ENCODE measurements around the gene LRSAM1.

Gene LRSAM1

GRCh38 chr9:127526655-127527559 is 75.6 kb downstream of the LRSAM1 start:
- Histone ChIP-seq H3K4me1 (ENCODE audit: control insufficient read depth, insufficient read depth, low read length) (peaks cover 12% of the 10 kb centered on the region), H3K36me3 (ENCODE audit: control insufficient read depth, insufficient read depth, low read length) (peaks cover 16% of the 10 kb centered on the region), H3K4me3 (ENCODE audit: insufficient read depth, low read depth, low read length) (no peak overlapping the region), H3K27me3 (ENCODE audit: control insufficient read depth, insufficient read depth, low read length, poor library complexity, severe bottlenecking) (no peaks in the 10 kb centered on the region), H3K27ac (ENCODE audit: insufficient read depth, low read depth, low read length, poor library complexity, severe bottlenecking) (no peak overlapping the region), H3K9me3 (ENCODE audit: control insufficient read depth, low read length) (peaks cover 2% of the 10 kb centered on the region)
- 83 to 84% methylated on average over 29 of the region's 30 CpGs for WGBS, 2 experiments

GRCh38 chr9:127527560-127528268 is 76.4 kb downstream of the LRSAM1 start:
- H3K9me3 ChIP-seq (ENCODE audit: control insufficient read depth, low read length), result peaks cover 2% of the 10 kb centered on the region
- no peaks in the 10 kb centered on the region for H3K27me3 ChIP-seq (ENCODE audit: control insufficient read depth, insufficient read depth, low read length, poor library complexity, severe bottlenecking)
- peaks cover 12% of the 10 kb centered on the region for H3K4me1 ChIP-seq (ENCODE audit: control insufficient read depth, insufficient read depth, low read length)
- 83 to 85% methylated on average over 17 of the region's 17 CpGs for WGBS, 2 experiments
- peaks cover 14% of the 10 kb centered on the region for H3K36me3 ChIP-seq (ENCODE audit: control insufficient read depth, insufficient read depth, low read length)
- no peak overlapping the region for H3K27ac ChIP-seq (ENCODE audit: insufficient read depth, low read depth, low read length, poor library complexity, severe bottlenecking)
- no peak overlapping the region for H3K4me3 ChIP-seq (ENCODE audit: insufficient read depth, low read depth, low read length)

- Histone ChIP-seq H3K9me3 (ENCODE audit: control insufficient read depth, low read length) (no peaks in the 10 kb centered on the region), H3K36me3 (ENCODE audit: control insufficient read depth, insufficient read depth, low read length) (peaks cover 6% of the 10 kb centered on the region), H3K27ac (ENCODE audit: insufficient read depth, low read depth, low read length, poor library complexity, severe bottlenecking) (no peak overlapping the region), H3K27me3 (ENCODE audit: control insufficient read depth, insufficient read depth, low read length, poor library complexity, severe bottlenecking) (no peaks in the 10 kb centered on the region), H3K4me3 (ENCODE audit: insufficient read depth, low read depth, low read length) (no peak overlapping the region), H3K4me1 (ENCODE audit: control insufficient read depth, insufficient read depth, low read length) (peaks cover 12% of the 10 kb centered on the region)
- 39 to 41% methylated on average over 14 to 15 of the region's 15 CpGs for WGBS, 2 experiments
Measured at GRCh38 chr9:127528422-127529251, 77.3 kb downstream of the LRSAM1 start.

GRCh38 chr9:127529671-127530070 is 78.4 kb downstream of the LRSAM1 start:
- WGBS, 2 experiments, result 94 to 98% methylated on average over 3 of the region's 4 CpGs
- peaks cover 12% of the 10 kb centered on the region for H3K4me1 ChIP-seq (ENCODE audit: control insufficient read depth, insufficient read depth, low read length)
- H3K27ac ChIP-seq (ENCODE audit: insufficient read depth, low read depth, low read length, poor library complexity, severe bottlenecking), result no peak overlapping the region
- no peaks in the 10 kb centered on the region for H3K27me3 ChIP-seq (ENCODE audit: control insufficient read depth, insufficient read depth, low read length, poor library complexity, severe bottlenecking)
- H3K36me3 ChIP-seq (ENCODE audit: control insufficient read depth, insufficient read depth, low read length), result peaks cover 4% of the 10 kb centered on the region
- H3K9me3 ChIP-seq (ENCODE audit: control insufficient read depth, low read length), result no peaks in the 10 kb centered on the region
- H3K4me3 ChIP-seq (ENCODE audit: insufficient read depth, low read depth, low read length), result no peak overlapping the region

- 90% methylated on average over 14 of the region's 14 CpGs for WGBS, 2 experiments
- Histone ChIP-seq H3K27ac (ENCODE audit: insufficient read depth, low read depth, low read length, poor library complexity, severe bottlenecking) (no peak overlapping the region), H3K4me1 (ENCODE audit: control insufficient read depth, insufficient read depth, low read length) (peaks cover 12% of the 10 kb centered on the region), H3K36me3 (ENCODE audit: control insufficient read depth, insufficient read depth, low read length) (no peaks in the 10 kb centered on the region), H3K9me3 (ENCODE audit: control insufficient read depth, low read length) (no peaks in the 10 kb centered on the region), H3K27me3 (ENCODE audit: control insufficient read depth, insufficient read depth, low read length, poor library complexity, severe bottlenecking) (no peaks in the 10 kb centered on the region), H3K4me3 (ENCODE audit: insufficient read depth, low read depth, low read length) (no peak overlapping the region)
Measured at GRCh38 chr9:127530206-127530941, 79.1 kb downstream of the LRSAM1 start.

GRCh38 chr9:127531676-127532075 is 80.4 kb downstream of the LRSAM1 start:
- Histone ChIP-seq H3K36me3 (ENCODE audit: control insufficient read depth, insufficient read depth, low read length) (no peaks in the 10 kb centered on the region), H3K4me1 (ENCODE audit: control insufficient read depth, insufficient read depth, low read length) (peaks cover 13% of the 10 kb centered on the region), H3K9me3 (ENCODE audit: control insufficient read depth, low read length) (no peaks in the 10 kb centered on the region), H3K4me3 (ENCODE audit: insufficient read depth, low read depth, low read length) (no peak overlapping the region), H3K27me3 (ENCODE audit: control insufficient read depth, insufficient read depth, low read length, poor library complexity, severe bottlenecking) (no peaks in the 10 kb centered on the region), H3K27ac (ENCODE audit: insufficient read depth, low read depth, low read length, poor library complexity, severe bottlenecking) (no peak overlapping the region)
- 83 to 85% methylated on average over 13 of the region's 13 CpGs for WGBS, 2 experiments

GRCh38 chr9:127534250-127534906 is 83.1 kb downstream of the LRSAM1 start:
- WGBS, 2 experiments, result 94 to 97% methylated on average over 4 of the region's 4 CpGs
- H3K27ac ChIP-seq (ENCODE audit: insufficient read depth, low read depth, low read length, poor library complexity, severe bottlenecking), result no peak overlapping the region

GRCh38 chr9:127534931-127535330 is 83.6 kb downstream of the LRSAM1 start:
- no peak overlapping the region for H3K27ac ChIP-seq (ENCODE audit: insufficient read depth, low read depth, low read length, poor library complexity, severe bottlenecking)
- H3K4me1 ChIP-seq (ENCODE audit: control insufficient read depth, insufficient read depth, low read length), result peaks cover 13% of the 10 kb centered on the region
- no peaks in the 10 kb centered on the region for H3K27me3 ChIP-seq (ENCODE audit: control insufficient read depth, insufficient read depth, low read length, poor library complexity, severe bottlenecking)
- no peaks in the 10 kb centered on the region for H3K9me3 ChIP-seq (ENCODE audit: control insufficient read depth, low read length)
- 70 to 72% methylated on average over 12 of the region's 12 CpGs for WGBS, 2 experiments
- H3K36me3 ChIP-seq (ENCODE audit: control insufficient read depth, insufficient read depth, low read length), result no peaks in the 10 kb centered on the region
- no peak overlapping the region for H3K4me3 ChIP-seq (ENCODE audit: insufficient read depth, low read depth, low read length)

More at GRCh38 chr9:127534250-127534906, 83.1 kb downstream of the LRSAM1 start:
- Histone ChIP-seq H3K36me3 (ENCODE audit: control insufficient read depth, insufficient read depth, low read length) (no peaks in the 10 kb centered on the region), H3K4me3 (ENCODE audit: insufficient read depth, low read depth, low read length) (no peak overlapping the region), H3K27me3 (ENCODE audit: control insufficient read depth, insufficient read depth, low read length, poor library complexity, severe bottlenecking) (no peaks in the 10 kb centered on the region), H3K9me3 (ENCODE audit: control insufficient read depth, low read length) (no peaks in the 10 kb centered on the region), H3K4me1 (ENCODE audit: control insufficient read depth, insufficient read depth, low read length) (peaks cover 13% of the 10 kb centered on the region)

- WGBS, 2 experiments, result 94% methylated on average over 6 of the region's 6 CpGs
- Histone ChIP-seq H3K36me3 (ENCODE audit: control insufficient read depth, insufficient read depth, low read length) (no peaks in the 10 kb centered on the region), H3K4me1 (ENCODE audit: control insufficient read depth, insufficient read depth, low read length) (peaks cover 13% of the 10 kb centered on the region), H3K27me3 (ENCODE audit: control insufficient read depth, insufficient read depth, low read length, poor library complexity, severe bottlenecking) (no peaks in the 10 kb centered on the region), H3K9me3 (ENCODE audit: control insufficient read depth, low read length) (no peaks in the 10 kb centered on the region), H3K4me3 (ENCODE audit: insufficient read depth, low read depth, low read length) (no peak overlapping the region), H3K27ac (ENCODE audit: insufficient read depth, low read depth, low read length, poor library complexity, severe bottlenecking) (no peak overlapping the region)
Measured at GRCh38 chr9:127535396-127535795, 84.1 kb downstream of the LRSAM1 start.
